Right renal pelvis (tissue), 4 donors: ENCODE measurements around the gene LRRC52. TPM values are rescaled to one million over a fixed set of nuclear protein-coding genes. Genes with fewer than 3 reads are reported as not detected.
"Not testable (repeated sequence)": the region's sequence is repeated elsewhere in the genome, so short reads cannot be mapped to it uniquely, and the experiment has no call there.

Experiments
- DNase-seq, 4 donors: peaks; one replicate each; pipeline ENCODE4 v3.0.0-alpha.2; 2013; ENCODE audit warnings: low read depth in 4 of 4, low spot score in 3 of 4, missing footprints in 1 of 4
- polyA plus RNA-seq, 4 donors: library from polyadenylated mRNA; unstranded; fragments of 120-200 nt; gene quantifications; one replicate each; pipeline ENCODE4 v1.2.1, GENCODE V29; 2013; ENCODE audit not compliant: insufficient read length in 4 of 4

The LRRC52 gene
- polyA plus RNA-seq, 4 donors: 0.09 TPM; not detected in 3

- DNase-seq: no peak
These were observed 37.4 kb downstream of the LRRC52 start for GRCh38 chr1:165580931-165581871.

- no peak for DNase-seq
These were observed 38.1 kb downstream of the LRRC52 start for GRCh38 chr1:165581926-165582325.

GRCh38 chr1:165586398-165586797 lies 42.6 kb downstream of the LRRC52 start:
- DNase-seq: no peak

- not testable (repeated sequence) for DNase-seq
These were observed 47.6 kb downstream of the LRRC52 start for GRCh38 chr1:165591391-165591790.

- DNase-seq: peak; percentile 62 to 80 (median 65)
These were observed 49.4 kb downstream of the LRRC52 start for GRCh38 chr1:165592945-165593823.

- DNase-seq: no peak
These were observed 51.6 kb downstream of the LRRC52 start for GRCh38 chr1:165595246-165595938.

- DNase-seq: peak; percentile 90 to 96 (median 94)
These were observed 54.3 kb downstream of the LRRC52 start for GRCh38 chr1:165597883-165598675.

GRCh38 chr1:165598676-165599059 lies 54.9 kb downstream of the LRRC52 start:
- peak in 2 of 4 donors; percentile 8 to 13 for DNase-seq

GRCh38 chr1:165600793-165601192 lies 57.0 kb downstream of the LRRC52 start:
- no peak for DNase-seq

GRCh38 chr1:165603810-165604209 lies 60.0 kb downstream of the LRRC52 start:
- no peak for DNase-seq

GRCh38 chr1:165605246-165605645 lies 61.4 kb downstream of the LRRC52 start:
- DNase-seq: no peak

GRCh38 chr1:165606676-165607075 lies 62.9 kb downstream of the LRRC52 start:
- not testable (repeated sequence) for DNase-seq

GRCh38 chr1:165610866-165611265 lies 67.1 kb downstream of the LRRC52 start:
- DNase-seq: no peak

- DNase-seq: no peak
These were observed 68.3 kb downstream of the LRRC52 start for GRCh38 chr1:165612062-165612461.

Other genes with a start within 250 kb of the LRRC52 start
- under 1 TPM in 1 of 4 donors, not detected in 3; 0.04 TPM for gene LMX1A, start 187.3 kb upstream of the LRRC52 start, polyA plus RNA-seq
- gene RXRG, start 98.9 kb upstream of the LRRC52 start, polyA plus RNA-seq: 1 to 10 TPM; 2.0 to 2.6 (median 2.1) TPM
- 100 to 1,000 TPM; 186 to 203 (median 197) TPM for gene MGST3, start 87.2 kb downstream of the LRRC52 start, polyA plus RNA-seq
- gene ALDH9A1, start 154.6 kb downstream of the LRRC52 start, polyA plus RNA-seq: 100 to 1,000 TPM; 105 to 139 (median 124) TPM
- 100 to 1,000 TPM; 161 to 185 (median 180) TPM for gene TMCO1, start 224.9 kb downstream of the LRRC52 start, polyA plus RNA-seq